NCI-H1694 (cell line): ENCODE data around the gene TTC28.

ENCODE experiments used
- DNase-seq: peaks from one replicate; lab custom pipeline; 2025; lab: John Stamatoyannopoulos, UW

TTC28 gene

GRCh38 chr22:28351476-28351875, 328.2 kb downstream of the TTC28 start:
- DNase-seq, result no peak

GRCh38 chr22:28348613-28349609, 330.7 kb downstream of the TTC28 start:
- no peak for DNase-seq

GRCh38 chr22:28346308-28346707, 333.3 kb downstream of the TTC28 start:
- no peak for DNase-seq

GRCh38 chr22:28344918-28345703, 334.5 kb downstream of the TTC28 start:
- no peak for DNase-seq

GRCh38 chr22:28341001-28341400, 338.6 kb downstream of the TTC28 start:
- no peak for DNase-seq

GRCh38 chr22:28333088-28333487, 346.6 kb downstream of the TTC28 start:
- no peak for DNase-seq

- no peak for DNase-seq
Observed at GRCh38 chr22:28332410-28332809, 347.2 kb downstream of the TTC28 start.

GRCh38 chr22:28331695-28332094, 347.9 kb downstream of the TTC28 start:
- DNase-seq, result no peak

GRCh38 chr22:28329186-28330073, 350.2 kb downstream of the TTC28 start:
- DNase-seq, result no peak

GRCh38 chr22:28328756-28329155, 350.9 kb downstream of the TTC28 start:
- no peak for DNase-seq

GRCh38 chr22:28316014-28316413, 363.6 kb downstream of the TTC28 start:
- no peak for DNase-seq

GRCh38 chr22:28314959-28315358, 364.7 kb downstream of the TTC28 start:
- DNase-seq, result no peak

GRCh38 chr22:28310299-28310698, 369.3 kb downstream of the TTC28 start:
- DNase-seq, result no peak

- no peak for DNase-seq
Observed at GRCh38 chr22:28299753-28300152, 379.9 kb downstream of the TTC28 start.

- no peak for DNase-seq
Observed at GRCh38 chr22:28299309-28299708, 380.3 kb downstream of the TTC28 start.

- no peak for DNase-seq
Observed at GRCh38 chr22:28297504-28297903, 382.1 kb downstream of the TTC28 start.

GRCh38 chr22:28296452-28296851, 383.2 kb downstream of the TTC28 start:
- DNase-seq, result no peak

- DNase-seq, result no peak
Observed at GRCh38 chr22:28283068-28283654, 396.5 kb downstream of the TTC28 start.

GRCh38 chr22:28282405-28283067, 397.1 kb downstream of the TTC28 start:
- no peak for DNase-seq

GRCh38 chr22:28279888-28280287, 399.8 kb downstream of the TTC28 start:
- DNase-seq, result no peak

- DNase-seq, result no peak
Observed at GRCh38 chr22:28269277-28269676, 410.4 kb downstream of the TTC28 start.
